Type B pancreatic cell (in vitro differentiated cells): ENCODE measurements around the gene SNX25. TPM values are rescaled to one million over a fixed set of nuclear protein-coding genes. Genes with fewer than 3 reads are reported as not detected.
"Not testable (repeated sequence)": the region's sequence is repeated elsewhere in the genome, so short reads cannot be mapped to it uniquely, and the experiment has no call there.

Experiments
- DNase-seq: peaks from one replicate; pipeline ENCODE4 v3.0.0; 2021; ENCODE audit warnings: mixed read lengths; ENCODE audit not compliant: unreplicated experiment; ENCODE audit errors: extremely low spot score
- H3K27ac Mint-ChIP-seq: 2 replicates; pipeline ENCODE4 v1.8.0; 2021; ENCODE audit warnings: mild to moderate bottlenecking, mixed read lengths
- H3K27me3 Mint-ChIP-seq: 2 replicates; pipeline ENCODE4 v1.8.0; 2021; ENCODE audit warnings: mixed read lengths
- H3K36me3 Mint-ChIP-seq: 2 replicates; pipeline ENCODE4 v1.8.0; 2021; ENCODE audit warnings: mixed read lengths
- H3K4me1 Mint-ChIP-seq: one replicate; pipeline ENCODE4 v1.8.0; 2021; ENCODE audit warnings: mixed read lengths; ENCODE audit not compliant: unreplicated experiment
- H3K4me3 Mint-ChIP-seq: 2 replicates; pipeline ENCODE4 v1.8.0; 2021; ENCODE audit warnings: mild to moderate bottlenecking, mixed read lengths
- H3K9me3 Mint-ChIP-seq: 2 replicates; pipeline ENCODE4 v1.8.0; 2021; ENCODE audit warnings: mixed read lengths
- total RNA-seq: library from RNA; stranded (reverse); gene quantifications from 2 replicates; pipeline ENCODE4 v1.2.1, GENCODE V29; 2021; ENCODE audit warnings: low replicate concordance
- TF ChIP-seq, protein P1 (sequence below): fragments of 200-600 bp; sonication (generic); conservative IDR thresholded peaks from 2 replicates; pipeline ENCODE4 v1.5.0; 2021; ENCODE audit warnings: antibody characterized with exemption, mild to moderate bottlenecking

The SNX25 gene
- total RNA-seq, 1 donor from 2014 or later = 11.2 TPM

DNA sequence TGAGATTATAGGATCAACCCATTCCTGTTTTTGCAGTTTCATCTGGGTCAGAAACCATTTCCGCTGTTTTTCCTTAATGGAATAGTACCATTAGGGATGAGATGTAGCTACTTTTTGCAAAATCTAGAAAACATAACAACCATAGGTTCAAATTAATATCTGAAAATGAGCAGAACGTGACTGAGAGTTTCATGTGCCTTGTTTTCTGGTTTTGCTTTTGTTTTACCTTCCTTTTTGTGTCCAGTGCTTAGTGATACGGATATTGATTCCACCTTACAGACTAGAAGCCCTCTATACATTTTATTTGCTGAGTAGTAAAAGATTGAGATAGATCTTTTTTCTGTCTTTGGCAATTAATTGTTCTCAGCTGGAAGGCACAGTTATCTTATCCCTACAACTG is 46.5 kb downstream of the SNX25 start:
- DNase-seq = no peak
- Mint-ChIP-seq H3K36me3 (peaks cover 9% of the 10 kb centered on the region), H3K9me3 (no peaks in the 10 kb centered on the region), H3K4me3 (no peak overlapping the region), H3K27ac (no peak overlapping the region), H3K27me3 (no peaks in the 10 kb centered on the region), H3K4me1 (peaks cover 6% of the 10 kb centered on the region)
- TF ChIP-seq, protein P1, sequence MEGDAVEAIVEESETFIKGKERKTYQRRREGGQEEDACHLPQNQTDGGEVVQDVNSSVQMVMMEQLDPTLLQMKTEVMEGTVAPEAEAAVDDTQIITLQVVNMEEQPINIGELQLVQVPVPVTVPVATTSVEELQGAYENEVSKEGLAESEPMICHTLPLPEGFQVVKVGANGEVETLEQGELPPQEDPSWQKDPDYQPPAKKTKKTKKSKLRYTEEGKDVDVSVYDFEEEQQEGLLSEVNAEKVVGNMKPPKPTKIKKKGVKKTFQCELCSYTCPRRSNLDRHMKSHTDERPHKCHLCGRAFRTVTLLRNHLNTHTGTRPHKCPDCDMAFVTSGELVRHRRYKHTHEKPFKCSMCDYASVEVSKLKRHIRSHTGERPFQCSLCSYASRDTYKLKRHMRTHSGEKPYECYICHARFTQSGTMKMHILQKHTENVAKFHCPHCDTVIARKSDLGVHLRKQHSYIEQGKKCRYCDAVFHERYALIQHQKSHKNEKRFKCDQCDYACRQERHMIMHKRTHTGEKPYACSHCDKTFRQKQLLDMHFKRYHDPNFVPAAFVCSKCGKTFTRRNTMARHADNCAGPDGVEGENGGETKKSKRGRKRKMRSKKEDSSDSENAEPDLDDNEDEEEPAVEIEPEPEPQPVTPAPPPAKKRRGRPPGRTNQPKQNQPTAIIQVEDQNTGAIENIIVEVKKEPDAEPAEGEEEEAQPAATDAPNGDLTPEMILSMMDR = no peak

DNA sequence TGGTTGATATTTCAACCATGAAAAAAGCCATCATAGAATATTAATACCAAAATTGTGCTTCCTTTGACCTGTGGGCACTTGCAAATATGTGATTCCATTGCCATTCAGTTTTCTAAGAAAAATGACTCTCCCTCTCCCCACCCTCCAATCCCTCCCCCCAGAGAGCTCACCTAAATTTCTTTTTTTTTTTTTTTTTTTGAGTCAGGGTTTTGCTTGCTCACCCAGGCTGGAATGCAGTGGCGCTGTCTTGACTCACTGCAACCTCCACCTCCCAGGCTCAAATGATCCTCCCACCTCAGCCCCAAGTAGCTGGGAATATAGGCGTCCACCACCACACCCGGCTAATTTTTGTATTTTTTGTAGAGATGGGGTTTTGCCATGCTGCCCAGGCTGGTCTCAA is 47.0 kb downstream of the SNX25 start:
- H3K4me1 Mint-ChIP-seq = peaks cover 6% of the 10 kb centered on the region
- no peaks in the 10 kb centered on the region for H3K27me3 Mint-ChIP-seq
- H3K4me3 Mint-ChIP-seq = no peak overlapping the region
- DNase-seq = no peak
- no peaks in the 10 kb centered on the region for H3K9me3 Mint-ChIP-seq
- peaks cover 9% of the 10 kb centered on the region for H3K36me3 Mint-ChIP-seq
- TF ChIP-seq, protein P1 = no peak
- no peak overlapping the region for H3K27ac Mint-ChIP-seq

DNA sequence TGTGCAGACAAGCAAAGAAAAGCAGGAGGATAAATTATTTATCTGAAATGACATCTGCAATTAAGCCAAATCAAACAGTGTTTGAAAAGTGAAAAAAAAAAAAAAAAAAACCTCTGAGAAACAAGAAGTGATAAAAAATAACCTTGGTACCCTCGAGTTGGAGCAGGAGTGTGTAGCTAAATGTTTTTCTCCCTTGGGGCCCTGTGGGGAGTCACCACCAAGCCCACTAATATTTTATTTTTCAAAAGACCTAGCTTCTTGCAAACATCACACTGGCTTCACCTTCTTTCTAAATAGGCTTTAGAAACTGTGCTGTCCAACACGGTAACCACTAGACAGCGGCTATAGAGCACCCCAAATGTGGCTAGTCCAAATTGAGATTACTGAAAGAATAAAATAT is 47.7 kb downstream of the SNX25 start:
- Mint-ChIP-seq H3K9me3 (no peaks in the 10 kb centered on the region), H3K27me3 (no peaks in the 10 kb centered on the region), H3K4me3 (no peak overlapping the region), H3K36me3 (peaks cover 9% of the 10 kb centered on the region), H3K4me1 (peaks cover 6% of the 10 kb centered on the region), H3K27ac (no peak overlapping the region)
- TF ChIP-seq, protein P1 = no peak
- no peak for DNase-seq

DNA sequence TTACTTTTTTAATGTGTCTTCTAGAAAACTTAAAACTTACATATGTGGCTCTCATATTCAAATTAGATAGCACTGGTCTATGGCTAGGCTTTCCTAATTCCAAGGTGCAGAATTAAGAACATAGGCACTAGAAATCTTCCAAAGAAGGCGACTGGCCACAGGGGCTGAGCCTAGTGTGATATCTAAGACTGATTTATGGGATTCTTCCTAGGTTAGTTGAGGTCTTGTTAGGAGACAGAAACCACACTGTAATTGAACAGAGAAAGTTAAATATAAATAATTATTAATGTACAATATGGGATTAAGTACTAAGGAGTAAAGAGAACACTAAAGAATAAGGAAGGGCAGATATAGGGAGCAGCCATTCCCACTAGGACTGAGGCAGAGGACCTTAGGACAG is 48.3 kb downstream of the SNX25 start:
- H3K9me3 Mint-ChIP-seq = no peaks in the 10 kb centered on the region
- H3K4me3 Mint-ChIP-seq = no peak overlapping the region
- no peak for DNase-seq
- TF ChIP-seq, protein P1 = no peak
- H3K4me1 Mint-ChIP-seq = peaks cover 6% of the 10 kb centered on the region
- H3K27me3 Mint-ChIP-seq = no peaks in the 10 kb centered on the region
- peaks cover 9% of the 10 kb centered on the region for H3K36me3 Mint-ChIP-seq
- no peak overlapping the region for H3K27ac Mint-ChIP-seq

DNA sequence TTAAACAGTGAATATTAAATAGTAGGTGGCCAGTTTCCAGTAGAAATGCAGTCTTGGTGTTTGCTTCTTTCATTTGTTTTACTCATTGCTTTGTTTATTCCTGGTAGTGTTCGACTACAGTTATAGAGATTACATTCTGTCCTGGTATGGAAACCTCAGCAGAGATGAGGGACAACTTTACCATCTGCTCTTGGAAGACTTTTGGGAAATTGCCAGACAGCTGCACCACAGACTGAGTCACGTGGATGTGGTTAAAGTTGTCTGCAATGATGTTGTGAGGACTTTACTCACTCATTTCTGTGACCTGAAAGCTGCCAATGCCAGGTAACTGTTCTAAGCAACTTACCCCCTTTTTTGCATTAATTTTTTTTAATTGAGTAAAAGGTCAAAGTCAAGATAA is 49.3 kb downstream of the SNX25 start:
- H3K4me3 Mint-ChIP-seq, H3K9me3 Mint-ChIP-seq, H3K4me1 Mint-ChIP-seq, DNase-seq, H3K27ac Mint-ChIP-seq, H3K36me3 Mint-ChIP-seq, H3K27me3 Mint-ChIP-seq: not testable (repeated sequence)

DNA sequence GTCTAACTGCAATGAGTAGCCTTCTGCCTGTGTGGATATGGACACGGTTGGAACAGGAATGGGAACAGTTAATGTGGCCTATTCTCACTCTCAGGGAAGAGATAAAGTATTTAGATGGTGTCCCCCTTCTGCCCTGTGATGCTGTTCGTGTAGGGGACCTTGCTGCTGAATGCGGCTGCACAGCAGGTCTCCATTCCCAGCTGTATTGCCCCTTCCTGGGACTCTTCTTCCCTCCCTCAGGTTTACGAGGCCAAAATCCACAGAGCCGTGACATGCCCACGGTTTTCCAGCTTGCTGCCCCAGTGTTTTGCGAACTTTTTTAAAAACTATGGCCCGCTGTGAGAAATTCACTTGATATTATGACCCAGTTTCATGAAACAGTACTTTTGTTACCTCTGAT is 50.3 kb downstream of the SNX25 start:
- no peak for DNase-seq
- H3K4me1 Mint-ChIP-seq = no peaks in the 10 kb centered on the region
- no peak overlapping the region for H3K4me3 Mint-ChIP-seq
- no peaks in the 10 kb centered on the region for H3K27me3 Mint-ChIP-seq
- TF ChIP-seq, protein P1 = no peak
- no peaks in the 10 kb centered on the region for H3K9me3 Mint-ChIP-seq
- H3K36me3 Mint-ChIP-seq = peaks cover 3% of the 10 kb centered on the region
- no peak overlapping the region for H3K27ac Mint-ChIP-seq
